ENCODE results near the gene TMEM221. TPM values are rescaled to one million over a fixed set of nuclear protein-coding genes. Genes with fewer than 3 reads are reported as not detected.

TMEM221 gene
- total and polyA plus RNA-seq, 3 donors from 2014 or later = 0.68 to 2.6 (median 1.4) TPM

DNA sequence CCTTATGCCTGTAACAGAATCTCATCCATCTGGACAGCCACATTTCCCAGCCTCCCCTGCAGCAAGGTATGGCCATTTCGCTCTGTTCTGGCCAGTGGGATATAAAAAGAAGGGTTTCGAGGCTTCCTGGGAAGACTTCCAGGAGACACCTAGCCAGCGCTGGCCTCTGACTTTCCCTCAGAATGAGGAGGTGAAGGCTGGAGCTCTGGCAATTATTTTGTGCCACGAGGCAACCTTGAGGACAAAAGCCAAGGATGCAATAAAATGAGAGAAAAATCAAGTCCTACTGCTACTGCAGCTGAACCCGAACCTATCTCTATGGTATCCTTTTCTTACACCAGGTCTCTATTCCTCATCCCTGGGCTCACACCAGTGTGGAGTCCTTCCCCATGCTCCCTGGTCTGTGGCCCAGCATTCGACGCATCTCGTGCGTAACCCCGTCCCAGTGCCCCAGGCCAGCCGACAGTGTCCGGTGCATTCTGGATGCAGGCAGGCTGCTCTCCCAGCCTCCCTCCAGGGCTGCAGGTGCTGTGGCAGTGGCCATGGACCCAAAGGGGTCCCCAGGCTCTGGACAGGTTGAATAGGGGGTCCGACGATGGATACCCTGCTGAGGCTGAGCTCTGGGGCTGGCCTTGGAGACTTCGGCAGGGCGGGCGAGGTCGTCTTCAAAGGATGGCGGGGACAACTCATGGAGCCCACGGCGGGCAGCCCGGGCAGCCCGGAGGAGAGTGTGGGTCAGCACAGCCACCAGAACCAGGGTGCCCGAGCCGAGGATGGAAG lies 12.2 kb downstream of the TMEM221 start:
- H3K27me3 ChIP-seq = no peaks in the 10 kb centered on the region
- TF ChIP-seq, protein P1, sequence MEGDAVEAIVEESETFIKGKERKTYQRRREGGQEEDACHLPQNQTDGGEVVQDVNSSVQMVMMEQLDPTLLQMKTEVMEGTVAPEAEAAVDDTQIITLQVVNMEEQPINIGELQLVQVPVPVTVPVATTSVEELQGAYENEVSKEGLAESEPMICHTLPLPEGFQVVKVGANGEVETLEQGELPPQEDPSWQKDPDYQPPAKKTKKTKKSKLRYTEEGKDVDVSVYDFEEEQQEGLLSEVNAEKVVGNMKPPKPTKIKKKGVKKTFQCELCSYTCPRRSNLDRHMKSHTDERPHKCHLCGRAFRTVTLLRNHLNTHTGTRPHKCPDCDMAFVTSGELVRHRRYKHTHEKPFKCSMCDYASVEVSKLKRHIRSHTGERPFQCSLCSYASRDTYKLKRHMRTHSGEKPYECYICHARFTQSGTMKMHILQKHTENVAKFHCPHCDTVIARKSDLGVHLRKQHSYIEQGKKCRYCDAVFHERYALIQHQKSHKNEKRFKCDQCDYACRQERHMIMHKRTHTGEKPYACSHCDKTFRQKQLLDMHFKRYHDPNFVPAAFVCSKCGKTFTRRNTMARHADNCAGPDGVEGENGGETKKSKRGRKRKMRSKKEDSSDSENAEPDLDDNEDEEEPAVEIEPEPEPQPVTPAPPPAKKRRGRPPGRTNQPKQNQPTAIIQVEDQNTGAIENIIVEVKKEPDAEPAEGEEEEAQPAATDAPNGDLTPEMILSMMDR (IDR thresholded peaks at IDR 0.05) = no peak
- TF ChIP-seq POLR2A (IDR thresholded peaks at IDR 0.05) = no peak
- intact Hi-C loops (cut with DNase I; ENCODE audit: low total_unique reads) = no loop called here
- no peaks in the 10 kb centered on the region for H3K4me1 ChIP-seq
- H3K4me3 ChIP-seq = no peak overlapping the region
- H3K27ac ChIP-seq = no peak overlapping the region
- no peaks in the 10 kb centered on the region for H3K36me3 ChIP-seq (ENCODE audit: low read depth, missing control alignments)
- 97% methylated on average over 9 to 25 of the region's 25 CpGs for WGBS, 2 donors
- DNase-seq = no peak
- no peaks in the 10 kb centered on the region for H3K9me3 ChIP-seq

- intact Hi-C loops (cut with DNase I; ENCODE audit: low total_unique reads) = no loop called here
- H3K9me3 ChIP-seq = no peaks in the 10 kb centered on the region
- no peaks in the 10 kb centered on the region for H3K4me1 ChIP-seq
- no peak overlapping the region for H3K27ac ChIP-seq
- DNase-seq = no peak
- 90 to 91% methylated on average over 7 of the region's 7 CpGs for WGBS, 2 donors
- H3K36me3 ChIP-seq (ENCODE audit: low read depth, missing control alignments) = no peaks in the 10 kb centered on the region
- no peak for TF ChIP-seq POLR2A (IDR thresholded peaks at IDR 0.05)
- TF ChIP-seq, protein P1 (IDR thresholded peaks at IDR 0.05) = no peak
- no peak overlapping the region for H3K4me3 ChIP-seq
- no peaks in the 10 kb centered on the region for H3K27me3 ChIP-seq
Measured at GRCh38 chr19:17435218-17435617, 13.2 kb downstream of the TMEM221 start.

DNA sequence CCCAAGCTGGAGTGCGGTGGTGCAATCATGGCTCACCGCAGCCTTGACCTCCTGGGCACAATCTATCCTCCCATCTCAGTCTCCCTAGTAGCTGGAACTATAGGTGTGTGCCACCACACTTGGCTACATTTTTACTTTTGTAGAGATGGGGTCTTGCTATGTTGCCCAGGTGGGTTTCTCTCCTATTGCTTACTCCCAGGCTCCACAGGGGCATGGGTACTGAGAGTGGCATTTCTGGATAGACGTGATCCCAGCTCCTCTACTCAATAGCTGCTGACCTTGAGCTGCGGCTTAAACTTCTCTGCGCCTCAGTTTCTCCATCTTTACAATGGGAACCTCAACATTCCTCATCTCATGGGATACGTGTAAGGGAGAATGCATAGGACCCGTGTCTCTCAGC lies 17.1 kb downstream of the TMEM221 start:
- TF ChIP-seq POLR2A (IDR thresholded peaks at IDR 0.05) = no peak
- TF ChIP-seq, protein P1 (IDR thresholded peaks at IDR 0.05) = no peak
- Histone ChIP-seq H3K4me1 (peaks cover 10% of the 10 kb centered on the region), H3K9me3 (no peaks in the 10 kb centered on the region), H3K27ac (no peak overlapping the region), H3K4me3 (no peak overlapping the region), H3K27me3 (no peaks in the 10 kb centered on the region), H3K36me3 (ENCODE audit: low read depth, missing control alignments) (no peaks in the 10 kb centered on the region)
- intact Hi-C loops (cut with DNase I; ENCODE audit: low total_unique reads) = no loop called here
- 93 to 97% methylated on average over 7 of the region's 7 CpGs for WGBS, 2 donors
- no peak for DNase-seq

DNA sequence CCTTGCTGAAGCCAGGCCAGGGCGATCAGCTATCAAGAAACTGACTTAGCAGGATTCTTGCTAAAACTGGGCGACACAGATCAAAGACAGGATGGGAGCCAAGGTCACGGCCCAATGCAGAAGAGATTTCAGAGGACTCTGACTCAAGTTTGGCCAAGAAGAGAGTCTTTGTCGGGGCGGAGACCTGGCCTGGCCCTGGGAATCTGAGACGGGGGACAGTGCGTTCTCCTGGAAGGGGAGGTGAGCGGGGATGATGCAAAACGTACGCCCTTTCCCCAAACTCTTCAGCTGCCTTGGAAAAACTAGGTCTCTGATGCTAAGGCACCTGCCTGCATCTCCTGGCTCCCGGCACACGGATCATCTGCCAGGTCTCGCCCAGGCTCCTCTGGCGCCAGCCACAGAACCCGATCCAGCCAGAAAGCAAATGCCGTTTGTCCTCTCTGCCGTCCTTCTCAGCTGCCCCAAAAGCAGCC lies 18.8 kb downstream of the TMEM221 start:
- Histone ChIP-seq H3K27me3 (no peaks in the 10 kb centered on the region), H3K4me3 (no peak overlapping the region), H3K4me1 (peaks cover 10% of the 10 kb centered on the region), H3K27ac (peak overlapping the region in 1 of 2 donors; percentile 10), H3K9me3 (no peaks in the 10 kb centered on the region), H3K36me3 (ENCODE audit: low read depth, missing control alignments) (no peaks in the 10 kb centered on the region)
- intact Hi-C loops (cut with DNase I; ENCODE audit: low total_unique reads) = no loop called here
- WGBS, 2 donors = 40 to 42% methylated on average over 17 of the region's 17 CpGs
- TF ChIP-seq, protein P1 (IDR thresholded peaks at IDR 0.05) = no peak
- TF ChIP-seq POLR2A (IDR thresholded peaks at IDR 0.05) = no peak
- DNase-seq = peak; percentile 45
